OCI-LY3 (cell line): ENCODE results near the gene SLC25A18.

Experiments used
- H2AFZ ChIP-seq: fragments of 200-600, 300-600 bp; shearing (Covaris generic); 2 replicates; pipeline ENCODE4 v1.6.0; 2014; ENCODE audit warnings: antibody characterized with exemption, low read depth, low read length
- H3K27ac ChIP-seq: fragments of 200-600, 300-600 bp; sonication (generic); 2 replicates; pipeline ENCODE4 v1.5.1; 2014; ENCODE audit warnings: mild to moderate bottlenecking, low read length, moderate library complexity, mixed read lengths
- H3K27me3 ChIP-seq: fragments of 200-600, 300-600 bp; sonication (generic); 2 replicates; pipeline ENCODE4 v1.6.1; 2014; ENCODE audit warnings: low read depth, low read length, mixed read lengths
- H3K36me3 ChIP-seq: fragments of 200-600, 300-600 bp; sonication (generic); replicated peaks from 2 replicates; pipeline ENCODE3; 2014; ENCODE audit warnings: low read depth, low read length, mixed read lengths
- H3K4me1 ChIP-seq: fragments of 300-600, 200-600 bp; sonication (generic); 2 replicates; pipeline ENCODE4 v1.6.1; 2014; ENCODE audit warnings: low read length, mixed read lengths
- H3K4me2 ChIP-seq: fragments of 200-600, 300-600 bp; sonication (generic); 2 replicates; pipeline ENCODE4 v1.6.1; 2014; ENCODE audit warnings: low read length, mixed read lengths
- H3K4me3 ChIP-seq: fragments of 300-600, 200-600 bp; sonication (generic); 2 replicates; pipeline ENCODE4 v1.5.1; 2014; ENCODE audit warnings: antibody characterized with exemption, mild to moderate bottlenecking, low read length, moderate library complexity
- H3K79me2 ChIP-seq: fragments of 300-600, 200-600 bp; shearing (Covaris generic); 2 replicates; pipeline ENCODE4 v1.6.1; 2014; ENCODE audit warnings: mild to moderate bottlenecking, low read length, mixed read lengths
- H3K9ac ChIP-seq: fragments of 300-600, 200-600 bp; shearing (Covaris generic); 2 replicates; pipeline ENCODE4 v1.6.0; 2014; ENCODE audit warnings: mild to moderate bottlenecking, low read length, moderate library complexity
- H3K9me3 ChIP-seq: fragments of 200-600, 300-600 bp; shearing (Covaris generic); 2 replicates; pipeline ENCODE4 v1.6.1; 2014; ENCODE audit warnings: low read length, mixed read lengths; ENCODE audit not compliant: insufficient read depth
- H4K20me1 ChIP-seq: fragments of 200-600, 300-600 bp; sonication (generic); 2 replicates; pipeline ENCODE4 v1.6.1; 2016; ENCODE audit warnings: low read length, mixed read lengths; ENCODE audit not compliant: insufficient read depth
- CTCF ChIP-seq: fragments of 200-600, 300-600 bp; sonication (generic); IDR thresholded peaks from 2 replicates; pipeline ENCODE4 v1.5.1; 2014; ENCODE audit warnings: antibody characterized with exemption, low read length, low read depth
- EZH2phosphoT487 ChIP-seq: fragments of 200-600 bp; shearing (Covaris generic); IDR thresholded peaks from 2 replicates; pipeline ENCODE4 v1.6.1; 2018; ENCODE audit warnings: antibody characterized with exemption, mixed run types, low read depth

The SLC25A18 gene

GRCh38 chr22:17592201-17592600 is 28.9 kb downstream of the SLC25A18 start:
- H3K27ac ChIP-seq: no peak overlapping the region
- H3K27me3 ChIP-seq: no peaks in the 10 kb centered on the region
- H3K9ac ChIP-seq: no peak overlapping the region
- H3K9me3 ChIP-seq: peaks cover 6% of the 10 kb centered on the region
- H3K4me1 ChIP-seq: peaks cover 19% of the 10 kb centered on the region
- H3K79me2 ChIP-seq: no peaks in the 10 kb centered on the region
- TF ChIP-seq EZH2phosphoT487: no peak
- no peak for TF ChIP-seq CTCF
- H3K4me3 ChIP-seq: no peak overlapping the region
- peaks cover 26% of the 10 kb centered on the region for H4K20me1 ChIP-seq
- H2AFZ ChIP-seq: no peak overlapping the region
- H3K4me2 ChIP-seq: no peak overlapping the region
- H3K36me3 ChIP-seq: peaks cover 49% of the 10 kb centered on the region

GRCh38 chr22:17596226-17596625 is 32.9 kb downstream of the SLC25A18 start:
- H3K4me2 ChIP-seq: no peak overlapping the region
- no peaks in the 10 kb centered on the region for H3K27me3 ChIP-seq
- H3K27ac ChIP-seq: no peak overlapping the region
- H3K79me2 ChIP-seq: no peaks in the 10 kb centered on the region
- peaks cover 6% of the 10 kb centered on the region for H3K9me3 ChIP-seq
- TF ChIP-seq EZH2phosphoT487: no peak
- no peak for TF ChIP-seq CTCF
- no peak overlapping the region for H3K4me3 ChIP-seq
- H3K36me3 ChIP-seq: peaks cover 57% of the 10 kb centered on the region
- peaks cover 21% of the 10 kb centered on the region for H4K20me1 ChIP-seq
- H3K4me1 ChIP-seq: peaks cover 19% of the 10 kb centered on the region
- H2AFZ ChIP-seq: no peak overlapping the region
- no peak overlapping the region for H3K9ac ChIP-seq

GRCh38 chr22:17597217-17597616 is 33.9 kb downstream of the SLC25A18 start:
- no peak overlapping the region for H2AFZ ChIP-seq
- no peaks in the 10 kb centered on the region for H3K27me3 ChIP-seq
- no peak overlapping the region for H3K4me3 ChIP-seq
- H3K9ac ChIP-seq: no peak overlapping the region
- peaks cover 19% of the 10 kb centered on the region for H3K4me1 ChIP-seq
- no peak overlapping the region for H3K27ac ChIP-seq
- TF ChIP-seq EZH2phosphoT487 (no peak), CTCF (no peak)
- H3K79me2 ChIP-seq: no peaks in the 10 kb centered on the region
- peaks cover 6% of the 10 kb centered on the region for H3K9me3 ChIP-seq
- peaks cover 21% of the 10 kb centered on the region for H4K20me1 ChIP-seq
- peaks cover 52% of the 10 kb centered on the region for H3K36me3 ChIP-seq
- H3K4me2 ChIP-seq: no peak overlapping the region

GRCh38 chr22:17598318-17598717 is 35.0 kb downstream of the SLC25A18 start:
- Histone ChIP-seq H3K9ac (no peak overlapping the region), H3K4me3 (no peak overlapping the region)
- no peak for TF ChIP-seq CTCF
- no peak for TF ChIP-seq EZH2phosphoT487

More at GRCh38 chr22:17598318-17598717, 35.0 kb downstream of the SLC25A18 start:
- Histone ChIP-seq H3K9me3 (peaks cover 6% of the 10 kb centered on the region), H3K27me3 (no peaks in the 10 kb centered on the region), H3K4me2 (no peak overlapping the region), H3K27ac (no peak overlapping the region), H2AFZ (no peak overlapping the region), H3K4me1 (peaks cover 19% of the 10 kb centered on the region), H3K36me3 (peaks cover 47% of the 10 kb centered on the region), H4K20me1 (peaks cover 19% of the 10 kb centered on the region), H3K79me2 (no peaks in the 10 kb centered on the region)
